NCI-H1092 (cell line): ENCODE results near the gene EDNRA.

ENCODE experiments used
- DNase-seq: peaks from one replicate; lab custom pipeline; 2025; lab: John Stamatoyannopoulos, UW

EDNRA gene

DNA sequence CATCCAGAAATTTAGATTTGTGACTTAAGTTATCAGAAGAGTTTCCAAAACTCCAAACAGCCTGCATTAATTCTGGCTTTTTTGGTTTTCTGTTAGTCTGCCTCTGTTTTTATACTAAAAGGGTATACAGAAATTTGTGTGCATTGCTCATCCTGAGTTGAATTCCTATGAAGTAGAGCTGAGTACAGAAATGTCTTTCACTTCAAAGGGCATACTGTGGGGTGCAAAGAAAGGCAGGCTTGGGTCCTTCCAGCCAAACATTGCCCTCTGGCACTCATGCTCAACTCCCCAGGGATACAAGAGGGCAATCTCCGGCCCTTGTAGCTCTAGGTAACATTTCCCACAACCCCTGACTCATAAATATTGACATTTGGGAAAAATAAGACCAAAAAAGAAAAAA lies 108.7 kb downstream of the EDNRA start:
- no peak for DNase-seq

DNA sequence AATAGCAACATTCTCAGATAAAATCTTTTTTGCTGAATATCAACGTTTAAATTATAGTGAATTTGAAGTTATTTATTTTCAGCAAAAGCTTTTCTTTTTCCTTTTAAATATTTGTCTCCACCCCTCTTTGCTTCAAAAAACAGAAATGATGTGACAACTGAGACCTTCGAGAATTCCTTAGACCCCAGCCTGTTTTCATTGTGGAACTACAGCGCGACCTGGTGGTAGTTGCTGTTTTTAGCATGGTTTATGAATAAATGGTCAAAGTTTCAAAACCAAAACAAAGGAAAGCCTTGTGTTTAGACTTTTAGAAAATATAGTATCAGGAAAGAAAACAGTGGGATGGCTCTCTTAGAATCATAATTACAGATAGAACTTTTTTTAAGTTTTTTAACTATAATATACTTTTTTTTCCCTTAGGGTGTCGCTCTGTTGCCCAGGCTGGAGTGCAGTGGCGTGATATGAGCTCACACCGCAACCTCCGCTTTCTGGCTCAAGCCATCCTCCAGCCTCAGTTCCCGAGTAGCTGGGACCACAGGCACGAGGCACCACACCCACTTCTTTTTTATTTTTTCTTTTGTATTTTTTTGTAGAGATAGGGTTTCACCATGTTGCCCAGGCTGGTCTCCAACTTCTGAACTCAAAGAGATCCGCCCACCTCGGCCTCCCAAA lies 109.5 kb downstream of the EDNRA start:
- DNase-seq: peak; percentile 14

DNA sequence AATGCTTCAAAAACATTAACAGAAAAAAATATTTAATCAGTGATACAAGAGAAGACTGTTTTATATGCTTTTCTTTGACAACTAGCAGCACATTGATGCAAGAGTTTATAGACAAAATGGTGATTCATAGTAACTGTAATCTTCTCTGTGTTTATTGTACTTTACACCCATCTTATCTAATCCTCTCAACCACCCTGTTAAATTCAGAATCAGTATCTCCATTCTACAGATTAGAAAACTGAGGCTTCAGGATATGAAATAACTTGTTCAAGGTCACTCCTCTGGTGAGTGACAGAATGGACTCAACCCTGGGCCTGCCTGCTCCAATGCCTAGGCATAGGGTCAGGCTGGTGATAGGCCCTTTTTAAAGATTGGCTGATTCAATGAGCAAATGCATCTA lies 110.2 kb downstream of the EDNRA start:
- DNase-seq: no peak

DNA sequence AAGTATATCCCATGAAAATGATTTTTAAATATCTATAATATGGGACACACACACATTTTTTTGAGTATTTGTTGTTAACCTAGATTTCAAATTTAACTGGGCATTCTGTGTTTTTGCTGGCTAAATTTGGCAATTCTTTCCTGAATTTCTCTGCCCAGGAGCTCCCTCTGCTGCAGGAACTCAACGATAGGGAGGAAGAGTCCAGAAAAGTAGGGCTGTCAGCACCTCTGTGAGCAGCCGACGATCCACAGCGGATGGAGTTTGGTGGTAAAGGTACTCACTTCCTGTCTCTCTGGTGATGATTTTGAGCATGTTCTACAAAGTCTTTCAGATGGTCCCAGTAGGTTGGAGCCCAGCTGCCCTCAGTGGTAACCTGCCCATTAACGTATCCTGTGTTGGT lies 113.2 kb downstream of the EDNRA start:
- no peak for DNase-seq
